Panc1 (cell line): Measurements from ENCODE around the gene MTA1. TPM values are rescaled to one million over a fixed set of nuclear protein-coding genes. Genes with fewer than 3 reads are reported as not detected.

ENCODE experiments used
- ATAC-seq: fragments of 200-7000 bp; cut with Tn5 transposase; 2 replicates; pipeline ENCODE4 v1.9.1; 2020; ENCODE audit warnings: mild to moderate bottlenecking, moderate library complexity
- BruUV-seq: library from RNA; stranded (reverse); fragments of 400-500 nt; replicated peaks from 2 replicates; lab custom pipeline; 2021; lab: Mats Ljungman, UMichigan
- CTCF ChIA-PET: fragments of 300-600 bp; sonication (Branson Sonifier 250); formaldehyde crosslinking; loops from one replicate; lab custom pipeline; 2022; ENCODE audit warnings: antibody characterized with exemption; lab: Charles Lee
- POLR2A ChIA-PET: fragments of 300-600 bp; sonication (Branson Sonifier 250); formaldehyde crosslinking; loops from one replicate; lab custom pipeline; 2022; ENCODE audit warnings: antibody characterized with exemption; lab: Charles Lee
- DNase-seq: peaks from one replicate; pipeline ENCODE4 v3.0.0-alpha.2; 2010; ENCODE audit warnings: low read depth, low spot score
- H3K27ac ChIP-seq: 2 replicates; pipeline ENCODE4 v1.5.1; 2011; ENCODE audit warnings: mild to moderate bottlenecking, low read length, inconsistent platforms
- H3K27me3 ChIP-seq: fragments of 200-500 bp; sonication (Bioruptor generic); 2 replicates; pipeline ENCODE4 v1.6.0; 2014; ENCODE audit warnings: low read length, inconsistent platforms; ENCODE audit not compliant: control insufficient read depth, insufficient read depth
- H3K36me3 ChIP-seq: fragments of 200-500 bp; sonication (Bioruptor generic); 2 replicates; pipeline ENCODE4 v1.5.1; 2014; ENCODE audit warnings: inconsistent platforms, mild to moderate bottlenecking, low read length, moderate library complexity; ENCODE audit not compliant: control insufficient read depth, insufficient read depth
- H3K4me1 ChIP-seq: 2 replicates; pipeline ENCODE4 v1.5.1; 2011; ENCODE audit warnings: inconsistent platforms, mild to moderate bottlenecking, low read length, moderate library complexity; ENCODE audit not compliant: control insufficient read depth, insufficient read depth
- H3K4me3 ChIP-seq, 2 experiments: 2 replicates each; pipeline ENCODE4 v1.5.1; 2011 to 2012; ENCODE audit warnings: low read depth in 2 of 2, low read length in 2 of 2, mild to moderate bottlenecking in 2 of 2, inconsistent platforms in 1 of 2, moderate library complexity in 1 of 2
- H3K9me3 ChIP-seq: fragments of 200-500 bp; sonication (Bioruptor generic); 2 replicates; pipeline ENCODE4 v1.5.1; 2014; ENCODE audit warnings: low read depth, mild to moderate bottlenecking, inconsistent platforms, low read length, moderate library complexity; ENCODE audit not compliant: control insufficient read depth, insufficient read depth
- POLR2AphosphoS5 ChIP-seq: IDR thresholded peaks from 2 replicates; pipeline ENCODE4 v1.6.1; 2012; ENCODE audit warnings: mild to moderate bottlenecking, low read depth, low read length, moderate library complexity
- SIN3A ChIP-seq: IDR thresholded peaks from 2 replicates; pipeline ENCODE4 v1.6.1; 2012; ENCODE audit warnings: low read depth, mild to moderate bottlenecking, low read length, moderate library complexity, borderline replicate concordance; ENCODE audit not compliant: insufficient read depth
- TCF7L2 ChIP-seq: IDR thresholded peaks from 2 replicates; pipeline ENCODE4 v1.6.1; 2011; ENCODE audit warnings: mild to moderate bottlenecking, low read depth, low read length, inconsistent platforms
- in situ Hi-C: cut with HindIII; loops from 2 replicates; pipeline ENCODE4 v1.10.0; 2016; ENCODE audit warnings: low sequenced_read_pairs, low pct_unique_long_range_greater_than_20kb
- intact Hi-C: fragments of 100-400 bp; cut with micrococcal nuclease; formaldehyde crosslinking; loops from one replicate; pipeline ENCODE4 v1.10.0; 2022; ENCODE audit not compliant: unreplicated experiment
- total RNA-seq: library from RNA; stranded (reverse); gene quantifications from one replicate; pipeline ENCODE4 v1.2.1, GENCODE V29; 2021; ENCODE audit not compliant: unreplicated experiment
- TF ChIP-seq, protein P1 (sequence below), 2 experiments: IDR thresholded peaks; 2 replicates each; pipeline ENCODE4 v1.6.1; 2011 to 2012; ENCODE audit warnings: low read depth in 2 of 2, control low read depth in 1 of 2, low read length in 1 of 2, mild to moderate bottlenecking in 1 of 2, moderate library complexity in 1 of 2; ENCODE audit not compliant: insufficient read depth in 1 of 2
- TF ChIP-seq, protein P2 (sequence below): fragments of 450-650 bp; IDR thresholded peaks from 2 replicates; pipeline ENCODE4 v1.5.1; 2017; ENCODE audit warnings: mild to moderate bottlenecking

Gene MTA1
- total RNA-seq, 1 experiment from 2014 or later, result 105 TPM

DNA sequence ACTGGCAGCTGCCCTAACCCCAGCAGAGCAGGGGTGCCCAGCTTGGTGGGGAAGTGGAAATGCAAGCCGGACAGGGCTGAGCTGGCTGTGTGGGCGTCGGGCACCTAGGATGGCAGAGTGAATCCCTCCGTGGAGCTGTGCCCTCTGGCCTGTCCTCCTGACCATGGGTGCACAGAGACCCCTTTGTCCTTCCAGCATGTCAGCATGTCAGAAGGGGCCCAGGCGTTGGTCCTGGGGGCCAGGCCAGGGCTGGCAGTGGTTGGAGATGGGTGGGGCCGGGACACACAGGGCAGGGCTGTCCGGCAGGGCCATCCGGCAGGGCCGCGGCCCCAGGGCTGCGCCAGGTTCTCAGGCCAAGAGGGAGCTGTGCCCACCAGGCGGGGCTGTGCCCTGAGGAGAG lies 30.1 kb upstream of the MTA1 start:
- Histone ChIP-seq H3K4me1 (no peaks in the 10 kb centered on the region), H3K27ac (no peak overlapping the region), H3K36me3 (no peaks in the 10 kb centered on the region), H3K27me3 (no peaks in the 10 kb centered on the region), H3K9me3 (no peaks in the 10 kb centered on the region), H3K4me3 (no peak overlapping the region)
- DNase-seq (no peak), ATAC-seq (no peak)
- in situ Hi-C loops, result no loop called here
- ChIA-PET CTCF (no interaction called here), POLR2A (no interaction called here)
- BruUV-seq, result no TSS peak
- intact Hi-C loops, result no loop called here
- TF ChIP-seq SIN3A (no peak), TCF7L2 (no peak), POLR2AphosphoS5 (no peak)
- TF ChIP-seq, protein P1, sequence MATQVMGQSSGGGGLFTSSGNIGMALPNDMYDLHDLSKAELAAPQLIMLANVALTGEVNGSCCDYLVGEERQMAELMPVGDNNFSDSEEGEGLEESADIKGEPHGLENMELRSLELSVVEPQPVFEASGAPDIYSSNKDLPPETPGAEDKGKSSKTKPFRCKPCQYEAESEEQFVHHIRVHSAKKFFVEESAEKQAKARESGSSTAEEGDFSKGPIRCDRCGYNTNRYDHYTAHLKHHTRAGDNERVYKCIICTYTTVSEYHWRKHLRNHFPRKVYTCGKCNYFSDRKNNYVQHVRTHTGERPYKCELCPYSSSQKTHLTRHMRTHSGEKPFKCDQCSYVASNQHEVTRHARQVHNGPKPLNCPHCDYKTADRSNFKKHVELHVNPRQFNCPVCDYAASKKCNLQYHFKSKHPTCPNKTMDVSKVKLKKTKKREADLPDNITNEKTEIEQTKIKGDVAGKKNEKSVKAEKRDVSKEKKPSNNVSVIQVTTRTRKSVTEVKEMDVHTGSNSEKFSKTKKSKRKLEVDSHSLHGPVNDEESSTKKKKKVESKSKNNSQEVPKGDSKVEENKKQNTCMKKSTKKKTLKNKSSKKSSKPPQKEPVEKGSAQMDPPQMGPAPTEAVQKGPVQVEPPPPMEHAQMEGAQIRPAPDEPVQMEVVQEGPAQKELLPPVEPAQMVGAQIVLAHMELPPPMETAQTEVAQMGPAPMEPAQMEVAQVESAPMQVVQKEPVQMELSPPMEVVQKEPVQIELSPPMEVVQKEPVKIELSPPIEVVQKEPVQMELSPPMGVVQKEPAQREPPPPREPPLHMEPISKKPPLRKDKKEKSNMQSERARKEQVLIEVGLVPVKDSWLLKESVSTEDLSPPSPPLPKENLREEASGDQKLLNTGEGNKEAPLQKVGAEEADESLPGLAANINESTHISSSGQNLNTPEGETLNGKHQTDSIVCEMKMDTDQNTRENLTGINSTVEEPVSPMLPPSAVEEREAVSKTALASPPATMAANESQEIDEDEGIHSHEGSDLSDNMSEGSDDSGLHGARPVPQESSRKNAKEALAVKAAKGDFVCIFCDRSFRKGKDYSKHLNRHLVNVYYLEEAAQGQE (IDR thresholded peaks at IDR 0.05; ENCODE audit: insufficient read depth in 1 of 2, low read depth in 2 of 2, low read length in 1 of 2), result no peak
- TF ChIP-seq, protein P2, sequence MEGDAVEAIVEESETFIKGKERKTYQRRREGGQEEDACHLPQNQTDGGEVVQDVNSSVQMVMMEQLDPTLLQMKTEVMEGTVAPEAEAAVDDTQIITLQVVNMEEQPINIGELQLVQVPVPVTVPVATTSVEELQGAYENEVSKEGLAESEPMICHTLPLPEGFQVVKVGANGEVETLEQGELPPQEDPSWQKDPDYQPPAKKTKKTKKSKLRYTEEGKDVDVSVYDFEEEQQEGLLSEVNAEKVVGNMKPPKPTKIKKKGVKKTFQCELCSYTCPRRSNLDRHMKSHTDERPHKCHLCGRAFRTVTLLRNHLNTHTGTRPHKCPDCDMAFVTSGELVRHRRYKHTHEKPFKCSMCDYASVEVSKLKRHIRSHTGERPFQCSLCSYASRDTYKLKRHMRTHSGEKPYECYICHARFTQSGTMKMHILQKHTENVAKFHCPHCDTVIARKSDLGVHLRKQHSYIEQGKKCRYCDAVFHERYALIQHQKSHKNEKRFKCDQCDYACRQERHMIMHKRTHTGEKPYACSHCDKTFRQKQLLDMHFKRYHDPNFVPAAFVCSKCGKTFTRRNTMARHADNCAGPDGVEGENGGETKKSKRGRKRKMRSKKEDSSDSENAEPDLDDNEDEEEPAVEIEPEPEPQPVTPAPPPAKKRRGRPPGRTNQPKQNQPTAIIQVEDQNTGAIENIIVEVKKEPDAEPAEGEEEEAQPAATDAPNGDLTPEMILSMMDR, result no peak

DNA sequence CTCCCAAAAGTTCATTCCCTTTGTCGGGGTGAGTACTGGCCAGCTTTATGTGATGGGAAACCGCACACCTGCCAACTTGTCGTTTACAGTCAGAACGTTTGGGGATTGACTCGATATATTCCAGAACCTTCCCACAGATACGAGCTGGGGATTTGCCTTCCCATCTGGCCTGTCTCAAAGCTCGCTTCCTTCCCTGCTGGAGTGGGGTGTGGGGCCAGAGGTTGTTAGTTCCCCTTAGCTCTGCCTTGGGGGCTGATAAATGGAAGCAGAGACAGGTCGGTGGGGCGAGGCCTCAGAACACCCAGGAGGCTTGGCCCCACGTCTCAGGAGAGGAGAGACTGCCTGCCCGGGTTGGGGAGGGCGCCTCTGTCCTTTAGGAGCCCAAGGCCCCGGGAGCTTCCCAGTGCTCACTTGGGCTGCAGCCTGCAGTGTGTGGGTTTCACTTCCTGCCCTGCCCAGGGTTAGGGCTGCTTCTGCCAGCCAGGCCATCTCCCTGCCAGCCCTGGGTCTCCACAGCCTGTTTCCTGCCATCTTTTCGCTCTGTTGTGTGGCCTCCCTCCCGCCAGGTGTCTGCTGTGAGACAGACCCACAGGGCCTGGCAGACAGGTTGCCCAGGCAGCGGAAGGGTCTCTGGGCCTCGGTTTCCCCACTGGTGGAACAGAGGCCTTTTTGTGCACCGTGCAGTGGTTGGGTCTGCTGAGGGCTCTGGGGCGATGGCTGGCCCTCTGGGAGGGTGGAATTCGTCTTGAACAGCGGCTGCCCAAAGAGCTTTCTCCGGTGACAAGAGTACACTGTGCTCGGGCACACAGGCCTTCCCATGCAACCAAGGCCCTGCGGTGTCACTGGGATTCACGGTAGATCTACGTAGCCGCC lies 29.4 kb upstream of the MTA1 start:
- ATAC-seq, result no peak
- no peak for TF ChIP-seq TCF7L2
- TF ChIP-seq POLR2AphosphoS5, result no peak
- TF ChIP-seq, protein P2, result no peak
- no peak for TF ChIP-seq SIN3A
- TF ChIP-seq, protein P1 (IDR thresholded peaks at IDR 0.05; ENCODE audit: insufficient read depth in 1 of 2, low read depth in 2 of 2, low read length in 1 of 2), result no peak
- in situ Hi-C loops, result no loop called here
- H3K9me3 ChIP-seq, result no peaks in the 10 kb centered on the region
- H3K4me3 ChIP-seq, result no peak overlapping the region
- no peak overlapping the region for H3K27ac ChIP-seq
- POLR2A ChIA-PET, result no interaction called here
- H3K4me1 ChIP-seq, result no peaks in the 10 kb centered on the region
- CTCF ChIA-PET, result interaction anchor here (0.6 kb wide), 1 partner anchor 74 kb away, joined by 3 read pairs; no protein-coding TSS in a partner anchor
- DNase-seq, result no peak
- intact Hi-C loops, result no loop called here
- no TSS peak for BruUV-seq
- no peaks in the 10 kb centered on the region for H3K36me3 ChIP-seq
- H3K27me3 ChIP-seq, result no peaks in the 10 kb centered on the region
